Vagina (tissue), 2 donors: ENCODE results near the gene TRDMT1.

ENCODE experiments used
- CTCF ChIP-seq, 3 experiments: fragments of 450-650 bp in 2 of 3; fragments of 200-600 bp in 1 of 3; sonication (generic) in 1 of 3; IDR thresholded peaks; one replicate each; pipeline ENCODE4 v1.5.1; 2017 to 2019; ENCODE audit warnings: antibody characterized with exemption in 3 of 3, mild to moderate bottlenecking in 2 of 3, moderate library complexity in 2 of 3
- POLR2AphosphoS5 ChIP-seq, 2 donors: sonication (generic); formaldehyde crosslinking; IDR thresholded peaks; one replicate each; pipeline ENCODE4 v1.9.0; 2017; ENCODE audit warnings: antibody characterized with exemption in 2 of 2, mild to moderate bottlenecking in 2 of 2, low read depth in 1 of 2; ENCODE audit not compliant: insufficient read depth in 1 of 2

- TF ChIP-seq CTCF (IDR thresholded peaks at IDR 0.05) (no peak), POLR2AphosphoS5 (IDR thresholded peaks at IDR 0.05; ENCODE audit: insufficient read depth in 1 of 2, low read depth in 1 of 2) (no peak)
Observed at GRCh38 chr10:17174626-17175025, 26.8 kb downstream of the TRDMT1 start.
